ENCODE measurements around the gene PWP2. TPM values are rescaled to one million over a fixed set of nuclear protein-coding genes. Genes with fewer than 3 reads are reported as not detected.

The PWP2 gene
- total RNA-seq, 2 donors from 2014 or later, result 6.5 to 14.5 TPM

DNA sequence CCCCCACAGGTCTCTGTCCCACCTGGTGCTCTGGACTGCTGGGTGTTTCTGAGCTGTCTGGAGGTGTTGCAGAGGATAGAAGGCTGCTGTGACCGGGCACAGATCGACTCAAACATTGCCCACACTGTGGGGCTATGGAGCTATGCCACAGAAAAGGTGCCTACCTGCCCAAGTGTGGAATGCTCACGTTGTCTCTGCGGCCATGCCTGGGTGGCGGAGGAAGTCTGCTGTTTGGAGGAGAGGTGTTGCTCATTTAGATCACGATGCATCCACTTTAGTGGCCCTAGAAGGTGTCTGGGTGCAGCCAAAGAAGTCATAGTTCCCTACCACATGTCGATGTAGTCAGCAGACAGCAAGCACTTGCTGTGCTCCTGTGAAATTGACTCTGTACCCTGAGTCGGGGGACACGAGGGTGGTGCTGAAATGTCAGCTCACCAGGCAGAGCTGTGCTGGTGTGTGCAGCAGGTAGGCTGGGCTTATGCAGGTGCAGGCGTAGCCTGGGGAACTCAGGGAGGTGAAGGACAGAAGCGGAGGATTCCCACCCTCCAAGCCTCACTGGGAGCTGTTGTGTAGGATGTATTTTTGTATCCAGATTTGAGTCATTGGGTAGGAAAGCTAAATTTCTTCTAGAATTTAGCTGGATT is 32.8 kb upstream of the PWP2 start:
- TF ChIP-seq, protein P1, sequence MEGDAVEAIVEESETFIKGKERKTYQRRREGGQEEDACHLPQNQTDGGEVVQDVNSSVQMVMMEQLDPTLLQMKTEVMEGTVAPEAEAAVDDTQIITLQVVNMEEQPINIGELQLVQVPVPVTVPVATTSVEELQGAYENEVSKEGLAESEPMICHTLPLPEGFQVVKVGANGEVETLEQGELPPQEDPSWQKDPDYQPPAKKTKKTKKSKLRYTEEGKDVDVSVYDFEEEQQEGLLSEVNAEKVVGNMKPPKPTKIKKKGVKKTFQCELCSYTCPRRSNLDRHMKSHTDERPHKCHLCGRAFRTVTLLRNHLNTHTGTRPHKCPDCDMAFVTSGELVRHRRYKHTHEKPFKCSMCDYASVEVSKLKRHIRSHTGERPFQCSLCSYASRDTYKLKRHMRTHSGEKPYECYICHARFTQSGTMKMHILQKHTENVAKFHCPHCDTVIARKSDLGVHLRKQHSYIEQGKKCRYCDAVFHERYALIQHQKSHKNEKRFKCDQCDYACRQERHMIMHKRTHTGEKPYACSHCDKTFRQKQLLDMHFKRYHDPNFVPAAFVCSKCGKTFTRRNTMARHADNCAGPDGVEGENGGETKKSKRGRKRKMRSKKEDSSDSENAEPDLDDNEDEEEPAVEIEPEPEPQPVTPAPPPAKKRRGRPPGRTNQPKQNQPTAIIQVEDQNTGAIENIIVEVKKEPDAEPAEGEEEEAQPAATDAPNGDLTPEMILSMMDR (IDR thresholded peaks at IDR 0.05), result no peak
- no peak for TF ChIP-seq POLR2A (IDR thresholded peaks at IDR 0.05)
- DNase-seq (no peak), ATAC-seq (no peak)
- H3K4me3 ChIP-seq, result no peak overlapping the region
- H3K36me3 ChIP-seq (replicated peaks in 1 of 2; ENCODE audit: insufficient read depth in 1 of 2, low read depth in 2 of 2), result peaks cover 0 to 15% of the 10 kb centered on the region in 2 donors
- 85 to 90% methylated on average over 9 to 11 of the region's 11 CpGs for WGBS, 2 donors
- no peaks in the 10 kb centered on the region for H3K9me3 ChIP-seq
- H3K27ac ChIP-seq, result no peak overlapping the region
- H3K27me3 ChIP-seq, result no peaks in the 10 kb centered on the region
- intact Hi-C loops (cut with DNase I), result no loop called here
- no peaks in the 10 kb centered on the region for H3K4me1 ChIP-seq

DNA sequence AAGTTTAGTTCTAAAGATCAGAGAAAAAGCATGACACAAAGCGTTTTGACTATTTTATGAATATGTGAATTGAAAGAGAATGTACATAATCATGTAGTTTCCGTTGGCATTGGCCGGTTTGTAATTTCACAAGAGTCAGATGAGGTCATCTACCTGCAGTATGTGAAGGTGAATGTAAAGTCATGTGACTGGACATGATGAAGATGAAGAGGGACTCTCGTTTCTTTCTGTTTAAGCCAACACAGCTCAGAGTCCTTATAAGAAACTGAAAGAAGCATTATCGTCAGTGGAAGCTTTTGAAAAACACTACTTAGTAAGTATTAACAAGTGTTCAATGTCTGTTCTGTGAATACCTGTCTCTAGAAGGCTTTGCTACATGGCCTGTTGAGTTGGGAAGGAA is 30.9 kb upstream of the PWP2 start:
- Histone ChIP-seq H3K27ac (no peak overlapping the region), H3K4me1 (no peaks in the 10 kb centered on the region), H3K27me3 (no peaks in the 10 kb centered on the region), H3K9me3 (no peaks in the 10 kb centered on the region), H3K4me3 (no peak overlapping the region), H3K36me3 (replicated peaks in 1 of 2; ENCODE audit: insufficient read depth in 1 of 2, low read depth in 2 of 2) (peaks cover 0 to 14% of the 10 kb centered on the region in 2 donors)
- intact Hi-C loops (cut with DNase I), result no loop called here
- 75 to 76% methylated on average over 5 of the region's 5 CpGs for WGBS, 2 donors
- no peak for TF ChIP-seq POLR2A (IDR thresholded peaks at IDR 0.05)
- TF ChIP-seq, protein P1 (IDR thresholded peaks at IDR 0.05), result no peak
- ATAC-seq, result no peak
- no peak for DNase-seq

DNA sequence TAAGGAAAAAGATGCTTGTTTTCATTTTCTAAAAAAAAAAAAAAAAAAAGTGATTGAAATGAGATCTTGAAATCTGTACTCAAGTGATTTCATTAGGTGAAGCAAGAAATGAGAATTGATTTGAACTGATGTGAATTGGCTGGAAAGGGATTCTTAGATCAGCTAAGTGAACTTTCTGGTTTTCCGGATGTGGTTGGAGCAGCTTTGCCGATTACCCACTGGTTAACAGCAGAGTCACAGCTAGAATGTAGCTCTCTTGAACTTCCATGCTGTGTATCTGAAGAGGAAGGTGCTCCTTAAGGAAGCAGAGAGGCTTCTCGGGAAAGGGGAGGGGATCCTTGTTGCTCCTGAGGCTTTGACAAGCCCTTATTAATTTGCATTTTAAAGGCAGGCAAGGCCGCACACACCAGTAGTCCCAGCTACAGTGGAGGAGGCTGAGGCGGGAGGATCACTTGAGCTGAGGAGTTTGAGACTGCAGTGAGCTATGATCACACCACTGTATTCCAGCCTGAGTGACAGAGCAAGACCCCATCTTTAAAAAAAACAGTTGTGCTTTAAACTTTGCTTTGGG is 28.7 kb upstream of the PWP2 start:
- Histone ChIP-seq H3K9me3 (no peaks in the 10 kb centered on the region), H3K27me3 (no peaks in the 10 kb centered on the region), H3K4me3 (no peak overlapping the region), H3K4me1 (peaks cover 4% of the 10 kb centered on the region), H3K36me3 (replicated peaks in 1 of 2; ENCODE audit: insufficient read depth in 1 of 2, low read depth in 2 of 2) (peaks cover 0 to 17% of the 10 kb centered on the region in 2 donors), H3K27ac (no peak overlapping the region)
- DNase-seq (no peak), ATAC-seq (no peak)
- intact Hi-C loops (cut with DNase I), result no loop called here
- WGBS, 2 donors, result 91 to 94% methylated on average over 5 of the region's 5 CpGs
- TF ChIP-seq, protein P1 (IDR thresholded peaks at IDR 0.05), result no peak
- TF ChIP-seq POLR2A (IDR thresholded peaks at IDR 0.05), result no peak

DNA sequence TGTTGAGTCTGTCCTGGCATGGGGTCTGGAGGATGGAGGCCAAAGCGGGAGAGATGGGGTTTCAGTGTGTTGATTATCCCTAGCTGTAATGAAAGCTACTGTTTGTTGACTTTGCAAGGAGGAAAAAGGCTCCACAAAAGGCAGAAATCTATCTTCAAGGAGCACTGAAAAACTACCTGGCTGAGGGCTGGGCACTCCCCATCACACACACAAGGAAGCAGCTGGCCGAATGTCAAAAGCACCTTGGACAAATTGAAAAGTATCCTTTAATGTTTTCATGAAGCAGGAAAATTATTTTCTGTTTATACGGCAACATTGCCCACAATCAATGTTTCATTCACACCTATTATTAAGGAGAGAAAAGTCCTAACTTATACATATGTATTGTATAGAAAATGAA is 27.8 kb upstream of the PWP2 start:
- ATAC-seq (no peak), DNase-seq (no peak)
- intact Hi-C loops (cut with DNase I), result no loop called here
- TF ChIP-seq, protein P1 (IDR thresholded peaks at IDR 0.05), result no peak
- no peak for TF ChIP-seq POLR2A (IDR thresholded peaks at IDR 0.05)
- peaks cover 0 to 15% of the 10 kb centered on the region in 2 donors for H3K36me3 ChIP-seq (replicated peaks in 1 of 2; ENCODE audit: insufficient read depth in 1 of 2, low read depth in 2 of 2)
- WGBS, 2 donors, result 86 to 87% methylated on average over 3 of the region's 3 CpGs
- no peaks in the 10 kb centered on the region for H3K9me3 ChIP-seq
- no peaks in the 10 kb centered on the region for H3K27me3 ChIP-seq
- H3K4me1 ChIP-seq, result peaks cover 9% of the 10 kb centered on the region
- H3K4me3 ChIP-seq, result no peak overlapping the region
- H3K27ac ChIP-seq, result no peak overlapping the region

DNA sequence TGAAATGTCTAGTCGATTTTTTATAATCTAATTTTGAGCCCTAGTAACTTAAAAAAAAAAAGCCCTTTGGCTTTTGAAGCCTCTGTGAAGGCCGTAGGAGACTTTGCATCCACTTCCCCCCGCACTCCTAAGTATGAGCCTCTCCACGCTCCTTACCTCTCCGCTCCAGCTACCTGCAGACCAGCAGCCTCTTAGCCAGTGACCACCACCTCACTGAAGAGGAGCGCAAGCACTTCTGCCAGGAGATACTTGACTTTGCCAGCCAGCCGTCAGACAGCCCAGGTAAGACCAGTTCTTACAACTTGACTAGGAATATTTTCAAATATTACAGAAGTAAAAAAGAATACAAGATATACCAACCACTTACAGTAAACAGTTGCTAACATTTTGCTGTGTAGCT is 27.4 kb upstream of the PWP2 start:
- ATAC-seq (no peak), DNase-seq (no peak)
- Histone ChIP-seq H3K4me3 (no peak overlapping the region), H3K27ac (no peak overlapping the region), H3K36me3 (replicated peaks in 1 of 2; ENCODE audit: insufficient read depth in 1 of 2, low read depth in 2 of 2) (peaks cover 0 to 13% of the 10 kb centered on the region in 2 donors), H3K4me1 (peaks cover 13% of the 10 kb centered on the region), H3K9me3 (no peaks in the 10 kb centered on the region), H3K27me3 (no peaks in the 10 kb centered on the region)
- intact Hi-C loops (cut with DNase I), result no loop called here
- no peak for TF ChIP-seq POLR2A (IDR thresholded peaks at IDR 0.05)
- TF ChIP-seq, protein P1 (IDR thresholded peaks at IDR 0.05), result no peak
- WGBS, 2 donors, result 86 to 88% methylated on average over 7 of the region's 7 CpGs

All from body of pancreas (tissue), 4 donors.